ENCODE measurements around the gene CRKL.
"Not testable (repeated sequence)": the region's sequence is repeated elsewhere in the genome, so short reads cannot be mapped to it uniquely, and the experiment has no call there.

CRKL gene

GRCh38 chr22:20901093-20902033 is 15.8 kb upstream of the CRKL start:
- DNase-seq (ENCODE audit: low spot score): not testable (repeated sequence)

GRCh38 chr22:20903093-20903492 is 14.1 kb upstream of the CRKL start:
- no peak for DNase-seq (ENCODE audit: low spot score)

GRCh38 chr22:20904008-20904979 is 12.9 kb upstream of the CRKL start:
- no peak for DNase-seq (ENCODE audit: low spot score)

GRCh38 chr22:20904980-20905355 is 12.2 kb upstream of the CRKL start:
- no peak for DNase-seq (ENCODE audit: low spot score)

GRCh38 chr22:20905415-20906386 is 11.5 kb upstream of the CRKL start:
- no peak for DNase-seq (ENCODE audit: low spot score)

GRCh38 chr22:20906387-20906767 is 10.8 kb upstream of the CRKL start:
- DNase-seq (ENCODE audit: low spot score): no peak

- DNase-seq (ENCODE audit: low spot score): not testable (repeated sequence)
Observed at GRCh38 chr22:20908717-20909116, 8.5 kb upstream of the CRKL start.

- no peak for DNase-seq (ENCODE audit: low spot score)
Observed at GRCh38 chr22:20909543-20910303, 7.5 kb upstream of the CRKL start.

GRCh38 chr22:20912494-20912893 is 4.7 kb upstream of the CRKL start:
- DNase-seq (ENCODE audit: low spot score): no peak

- peak; percentile 38 for DNase-seq (ENCODE audit: low spot score)
Observed at GRCh38 chr22:20918663-20919218, 1.5 kb downstream of the CRKL start.

- DNase-seq (ENCODE audit: low spot score): no peak
Observed at GRCh38 chr22:20919718-20920117, 2.5 kb downstream of the CRKL start.

GRCh38 chr22:20920881-20921203 is 3.6 kb downstream of the CRKL start:
- DNase-seq (ENCODE audit: low spot score): no peak

GRCh38 chr22:20922141-20922751 is 5.0 kb downstream of the CRKL start:
- no peak for DNase-seq (ENCODE audit: low spot score)

GRCh38 chr22:20926243-20926642 is 9.0 kb downstream of the CRKL start:
- no peak for DNase-seq (ENCODE audit: low spot score)

- no peak for DNase-seq (ENCODE audit: low spot score)
Observed at GRCh38 chr22:20927940-20928572, 10.8 kb downstream of the CRKL start.

- no peak for DNase-seq (ENCODE audit: low spot score)
Observed at GRCh38 chr22:20928573-20928967, 11.4 kb downstream of the CRKL start.

- DNase-seq (ENCODE audit: low spot score): no peak
Observed at GRCh38 chr22:20930004-20930403, 12.8 kb downstream of the CRKL start.

- DNase-seq (ENCODE audit: low spot score): not testable (repeated sequence)
Observed at GRCh38 chr22:20930435-20930834, 13.2 kb downstream of the CRKL start.

- DNase-seq (ENCODE audit: low spot score): no peak
Observed at GRCh38 chr22:20931126-20931654, 14.0 kb downstream of the CRKL start.
